Measurements from ENCODE around the gene GBP7.
"Not testable (repeated sequence)": the region's sequence is repeated elsewhere in the genome, so short reads cannot be mapped to it uniquely, and the experiment has no call there.

Gene GBP7

GRCh38 chr1:89170170-89171066 lies 5.4 kb downstream of the GBP7 start:
- no peak for DNase-seq

- no peak for DNase-seq
These were observed 6.6 kb downstream of the GBP7 start for GRCh38 chr1:89169166-89169565.

GRCh38 chr1:89167590-89168230 lies 8.1 kb downstream of the GBP7 start:
- DNase-seq: no peak

- DNase-seq: no peak
These were observed 9.1 kb downstream of the GBP7 start for GRCh38 chr1:89166705-89167104.

GRCh38 chr1:89165811-89166210 lies 10.0 kb downstream of the GBP7 start:
- DNase-seq: no peak

GRCh38 chr1:89151047-89151446 lies 24.8 kb downstream of the GBP7 start:
- DNase-seq: no peak

- DNase-seq: no peak
These were observed 25.8 kb downstream of the GBP7 start for GRCh38 chr1:89149976-89150375.

- DNase-seq: peak; percentile 8
These were observed 26.6 kb downstream of the GBP7 start for GRCh38 chr1:89149229-89149628.

GRCh38 chr1:89147678-89148658 lies 27.8 kb downstream of the GBP7 start:
- no peak for DNase-seq

GRCh38 chr1:89146721-89147120 lies 29.1 kb downstream of the GBP7 start:
- no peak for DNase-seq

- no peak for DNase-seq
These were observed 32.3 kb downstream of the GBP7 start for GRCh38 chr1:89143484-89143883.

- DNase-seq: no peak
These were observed 33.6 kb downstream of the GBP7 start for GRCh38 chr1:89142160-89142559.

GRCh38 chr1:89133747-89134146 lies 42.1 kb downstream of the GBP7 start:
- no peak for DNase-seq

GRCh38 chr1:89130716-89131115 lies 45.1 kb downstream of the GBP7 start:
- no peak for DNase-seq

GRCh38 chr1:89129911-89130310 lies 45.9 kb downstream of the GBP7 start:
- no peak for DNase-seq

GRCh38 chr1:89128003-89128458 lies 47.8 kb downstream of the GBP7 start:
- not testable (repeated sequence) for DNase-seq

GRCh38 chr1:89126602-89127565 lies 48.9 kb downstream of the GBP7 start:
- peak; percentile 86 for DNase-seq

- peak; percentile 44 for DNase-seq
These were observed 49.8 kb downstream of the GBP7 start, which contains the start of gene GBP2 for GRCh38 chr1:89125913-89126580. Gene GBP2 (minus strand): TSS chr1:89126114. CDS start chr1:89121966, 4,148 bp downstream.

GRCh38 chr1:89125240-89125912 lies 50.4 kb downstream of the GBP7 start:
- no peak for DNase-seq

GRCh38 chr1:89121641-89122040 lies 54.2 kb downstream of the GBP7 start:
- DNase-seq: no peak

All from CD4-positive, alpha-beta T cell treated with Interleukin-6 for 4 hours (primary cell).